Tongue (tissue), 2 donors: ENCODE data around the gene PHETA1. TPM values are rescaled to one million over a fixed set of nuclear protein-coding genes. Genes with fewer than 3 reads are reported as not detected.

Experiments used
- DNase-seq: peaks from one replicate; pipeline ENCODE4 v3.0.0-alpha.2; 2015
- total RNA-seq: library from RNA; depleted of rRNA; stranded (reverse); fragments of >200 nt; gene quantifications from one replicate; pipeline ENCODE4 v1.2.3, GENCODE V29; 2014

Gene PHETA1
- total RNA-seq, 1 donor from 2014 or later, result 4.5 TPM

DNA sequence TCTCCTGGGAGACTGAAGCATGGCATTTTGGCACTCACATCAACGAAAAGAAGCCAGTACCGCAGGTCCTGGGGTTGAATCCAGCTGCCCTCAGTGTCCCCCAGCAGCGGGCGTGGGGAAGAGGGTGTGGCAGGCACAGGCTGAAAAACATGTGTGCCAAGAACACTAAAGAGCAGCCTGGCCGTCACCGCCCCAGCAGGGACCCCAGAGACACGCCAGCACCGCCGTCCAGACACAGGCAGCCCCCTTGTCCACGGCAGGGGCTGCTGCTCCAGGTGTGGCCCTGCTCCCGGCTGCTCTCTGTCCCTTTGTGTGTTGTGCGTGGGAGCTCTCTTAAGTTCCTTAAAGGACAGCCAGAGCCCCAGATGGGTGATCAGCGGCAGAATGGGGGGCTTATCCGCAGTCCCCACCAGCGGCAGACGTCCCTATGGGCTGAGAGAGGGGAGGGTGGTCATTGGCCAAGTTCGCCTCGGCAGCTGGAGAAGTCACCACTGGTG, 556 bp downstream of the PHETA1 start:
- DNase-seq, result peak; percentile 33

DNA sequence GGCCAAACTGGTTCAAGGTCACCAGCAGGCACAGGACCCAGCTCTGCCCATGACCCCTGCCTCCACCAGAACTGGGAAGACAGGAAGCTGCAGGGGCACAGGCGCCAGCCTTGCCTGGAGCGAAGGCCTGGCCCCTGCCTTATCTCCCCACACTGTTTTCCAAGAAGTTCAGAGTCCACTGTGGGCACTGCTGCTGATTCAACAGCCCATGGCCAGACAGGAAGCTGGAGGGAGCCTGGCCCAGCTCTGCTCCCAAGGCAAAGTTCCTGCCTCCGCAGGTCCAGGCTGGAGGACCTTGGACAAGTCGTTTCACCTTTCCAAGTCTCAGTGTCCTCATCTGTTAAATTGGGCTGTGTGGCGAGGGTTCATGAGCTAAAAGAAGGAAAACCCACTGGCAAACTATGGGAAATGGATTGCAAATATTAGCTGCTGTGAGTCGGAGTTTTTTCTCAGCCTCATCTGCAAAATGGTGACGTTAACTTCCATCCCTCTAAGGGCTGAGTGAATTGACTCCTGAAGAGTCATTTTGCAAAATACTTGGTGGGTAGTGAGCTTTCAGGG, 1.2 kb downstream of the PHETA1 start:
- DNase-seq, result no peak

DNA sequence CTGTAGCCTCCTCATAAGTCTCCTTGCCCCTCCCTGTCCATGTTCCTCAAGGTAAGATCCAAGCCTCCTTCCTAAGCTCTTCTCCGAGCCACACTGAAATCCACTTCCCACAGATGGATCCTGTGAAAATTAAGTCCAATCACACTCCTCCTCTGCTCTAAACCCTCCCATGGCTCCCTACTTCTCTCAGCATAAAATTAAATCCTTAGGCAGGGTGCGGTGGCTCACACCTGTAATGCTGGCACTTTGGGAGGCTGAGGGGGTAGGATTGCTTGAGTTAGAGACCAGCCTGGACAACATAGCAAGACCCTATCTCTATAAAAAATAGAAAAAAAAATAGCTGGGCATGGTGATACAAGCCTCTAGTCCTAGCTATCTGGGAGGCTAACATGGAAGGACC, 2.3 kb downstream of the PHETA1 start:
- no peak for DNase-seq

DNA sequence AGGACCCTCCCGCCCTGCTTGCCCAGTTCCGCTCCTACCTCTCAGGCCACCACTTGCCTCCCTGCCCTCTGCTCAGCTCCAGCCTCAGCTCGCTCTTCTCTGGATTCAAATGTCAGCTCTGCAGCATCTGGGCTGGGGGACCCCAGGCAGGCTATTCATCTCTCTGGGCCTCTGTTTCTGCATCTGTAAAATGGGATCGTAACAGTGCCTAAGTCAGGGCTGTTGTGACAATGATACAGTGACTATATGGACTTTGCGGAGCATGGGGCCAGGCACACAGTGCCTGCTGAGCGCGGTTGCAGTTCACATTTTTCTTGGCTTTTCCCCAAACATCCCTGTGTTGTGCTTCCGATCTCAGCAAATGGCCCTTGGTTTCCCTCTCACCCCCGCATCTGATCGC, 2.8 kb downstream of the PHETA1 start:
- DNase-seq, result no peak

DNA sequence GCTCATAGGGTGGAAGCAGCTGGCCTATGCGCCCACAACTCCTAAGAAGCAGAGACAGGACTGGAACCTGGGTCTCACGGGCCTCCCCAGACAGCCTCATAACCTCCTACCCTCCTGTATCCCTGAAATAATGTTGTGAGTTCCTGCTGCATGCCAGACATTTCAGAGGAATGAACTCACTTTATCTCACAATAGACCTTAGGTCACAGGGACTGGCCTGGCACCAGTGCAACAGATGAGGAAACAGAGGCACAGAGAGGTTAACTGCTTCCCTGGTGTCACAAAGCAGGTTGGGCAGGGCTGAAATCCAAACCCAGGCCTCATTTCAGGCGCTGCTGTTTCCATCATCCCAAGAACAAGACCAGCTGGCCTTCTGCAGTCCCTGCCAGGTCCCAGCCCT, 5.3 kb downstream of the PHETA1 start:
- DNase-seq, result no peak

DNA sequence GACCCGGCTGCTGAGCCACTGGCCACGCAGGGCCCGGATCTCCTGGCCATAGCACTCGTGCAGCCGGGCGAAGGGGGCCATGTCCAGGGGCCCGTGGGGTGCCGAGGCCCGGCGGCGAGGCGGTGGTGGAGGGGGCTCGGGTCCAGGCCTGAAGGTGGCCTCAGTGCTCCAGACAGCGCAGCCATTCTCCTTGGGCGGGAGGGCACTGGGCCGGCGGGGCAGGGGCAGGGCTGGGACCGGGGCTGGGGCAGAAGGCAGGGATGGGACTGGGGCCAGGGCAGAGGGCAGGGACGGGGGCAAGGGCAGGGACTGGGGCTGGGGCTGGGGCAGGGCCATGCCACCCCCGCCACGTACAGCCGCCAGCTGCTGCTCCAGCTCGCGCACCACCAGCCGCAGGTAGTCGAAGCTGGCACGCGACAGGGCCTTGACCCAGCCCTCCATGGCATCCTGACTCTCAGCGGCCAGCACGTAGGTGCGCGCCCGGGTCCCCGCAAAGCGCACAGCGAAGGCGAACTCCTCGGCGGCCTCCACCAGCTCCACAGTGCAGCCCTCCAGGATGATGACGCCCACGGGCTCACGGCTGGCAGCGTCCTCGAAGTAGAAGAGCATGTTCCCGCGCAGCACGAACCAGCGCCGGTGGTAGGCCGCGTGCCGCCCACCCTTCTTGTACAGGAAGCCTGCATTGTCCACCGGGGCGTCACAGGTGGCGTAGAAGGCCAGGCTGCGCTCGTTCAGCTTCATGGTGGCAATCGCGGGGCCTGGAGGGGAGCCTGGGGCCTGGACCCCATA, 6.0 kb downstream of the PHETA1 start:
- no peak for DNase-seq

DNA sequence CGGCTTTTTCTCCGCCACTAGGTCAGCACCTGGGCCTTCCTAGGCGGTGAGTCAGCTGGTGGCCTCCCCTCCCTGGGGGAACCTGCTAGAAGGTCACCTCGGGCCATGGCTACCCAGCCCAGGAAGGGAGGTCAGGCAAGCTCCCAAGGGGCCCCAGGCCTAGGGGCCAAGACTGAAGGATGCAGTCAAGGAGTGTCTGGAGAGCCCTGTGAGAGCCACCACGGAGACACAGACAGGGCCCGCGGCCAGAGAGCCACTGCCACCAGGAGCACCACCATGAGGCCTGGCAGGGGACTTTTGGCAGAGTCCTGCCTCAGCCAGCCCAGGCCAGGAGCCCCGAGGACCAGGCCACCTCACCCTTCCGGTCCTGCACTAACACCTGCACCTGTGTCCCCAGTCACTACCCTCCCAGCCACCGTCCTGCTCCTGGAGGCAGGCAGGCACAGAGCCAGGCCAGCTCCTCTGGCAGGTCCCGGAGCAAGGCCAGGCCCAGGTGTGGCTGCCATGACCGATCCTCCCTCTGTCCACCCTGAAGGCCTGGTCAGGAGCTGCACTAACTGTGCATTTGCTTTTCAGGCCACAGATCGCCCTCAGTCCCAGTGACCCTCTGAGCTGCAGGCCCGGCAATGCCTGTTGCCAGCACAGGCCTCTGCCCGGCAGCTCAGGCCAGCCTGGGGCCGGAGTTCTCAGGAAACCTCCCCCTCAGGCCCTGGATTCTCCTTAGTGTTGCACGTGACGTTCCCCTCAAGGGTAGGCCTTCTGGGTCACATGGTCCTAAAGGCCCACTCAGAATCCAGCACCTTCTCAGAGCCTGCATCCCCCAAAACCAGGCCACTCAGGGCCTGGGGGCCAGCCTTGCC, 6.9 kb downstream of the PHETA1 start:
- DNase-seq, result no peak

DNA sequence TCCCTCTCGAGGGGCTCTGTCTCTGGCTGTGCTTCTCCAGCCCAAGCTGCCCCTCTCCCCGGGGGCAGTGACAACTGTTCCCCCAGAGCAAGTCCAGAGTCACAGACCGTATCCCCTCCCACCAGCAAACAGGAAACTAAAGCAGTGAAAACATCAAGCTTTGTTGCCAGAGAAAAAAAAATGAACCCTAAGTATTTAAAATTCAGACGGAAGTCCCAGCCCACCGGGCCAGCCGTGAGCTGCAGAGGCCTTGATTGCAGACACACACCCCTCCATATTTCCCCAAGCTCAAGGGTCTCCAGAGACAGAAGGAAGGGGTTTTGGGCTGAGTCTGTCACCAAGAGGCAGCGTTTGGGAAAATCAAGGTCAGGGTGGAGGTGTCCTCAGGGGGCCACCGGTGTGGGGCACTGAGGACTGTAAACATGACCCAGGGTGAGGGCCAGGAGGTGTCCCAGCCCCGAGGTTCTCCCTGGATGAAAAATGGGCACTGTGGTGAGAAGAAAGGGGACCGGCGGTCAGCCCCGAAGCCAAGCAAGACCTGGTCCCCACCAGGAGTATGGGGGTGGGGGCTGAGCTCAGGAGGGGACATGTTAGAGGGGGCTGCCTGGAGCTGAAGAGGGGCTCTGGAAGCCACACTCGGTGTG, 7.7 kb downstream of the PHETA1 start:
- DNase-seq, result no peak

DNA sequence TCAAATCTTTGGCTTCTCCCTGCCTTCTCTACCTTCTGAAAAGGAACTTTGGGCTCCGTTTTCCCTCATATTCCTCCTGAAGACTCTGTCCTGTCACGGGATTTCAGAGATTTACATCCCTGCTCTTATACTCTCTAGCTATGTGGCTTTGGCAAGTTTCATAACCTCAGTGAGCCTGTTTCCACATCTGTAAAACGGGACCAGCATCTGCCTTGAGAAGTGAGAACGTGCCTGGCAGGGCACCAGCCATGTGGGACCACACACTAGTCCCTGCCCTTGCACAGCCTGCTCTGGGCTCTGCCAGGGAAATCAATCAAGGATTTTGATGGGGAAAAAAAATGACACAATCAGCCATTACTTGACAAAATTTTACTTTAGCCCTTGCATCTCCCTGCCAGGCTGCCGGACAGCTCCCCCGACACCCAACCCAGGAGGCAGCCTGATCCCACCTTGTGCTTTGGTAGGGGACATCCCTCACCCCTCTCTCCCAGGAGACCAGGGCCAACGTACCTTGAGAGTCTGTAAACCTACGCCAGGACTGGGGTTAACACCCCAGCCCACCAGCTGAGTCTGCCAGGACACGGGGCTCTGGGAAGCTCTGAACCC, 8.5 kb downstream of the PHETA1 start:
- DNase-seq, result no peak

DNA sequence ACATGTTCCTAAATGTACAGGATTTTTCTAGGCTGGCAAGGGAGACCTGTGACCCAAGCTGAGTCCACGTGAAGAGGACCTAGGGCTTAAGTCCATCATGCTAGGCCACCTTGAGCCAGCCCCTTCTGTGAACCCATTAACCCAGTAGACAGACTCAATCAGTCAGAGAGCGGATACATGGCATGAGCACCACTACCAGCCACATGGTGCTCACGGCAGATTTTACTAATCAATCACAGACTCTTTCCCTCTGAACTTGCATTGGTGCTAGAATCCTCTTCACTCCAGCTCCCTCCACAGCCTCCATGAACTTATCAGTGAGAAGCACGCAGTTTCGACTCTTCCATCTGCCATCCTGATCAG, 9.0 kb downstream of the PHETA1 start:
- DNase-seq, result no peak

DNA sequence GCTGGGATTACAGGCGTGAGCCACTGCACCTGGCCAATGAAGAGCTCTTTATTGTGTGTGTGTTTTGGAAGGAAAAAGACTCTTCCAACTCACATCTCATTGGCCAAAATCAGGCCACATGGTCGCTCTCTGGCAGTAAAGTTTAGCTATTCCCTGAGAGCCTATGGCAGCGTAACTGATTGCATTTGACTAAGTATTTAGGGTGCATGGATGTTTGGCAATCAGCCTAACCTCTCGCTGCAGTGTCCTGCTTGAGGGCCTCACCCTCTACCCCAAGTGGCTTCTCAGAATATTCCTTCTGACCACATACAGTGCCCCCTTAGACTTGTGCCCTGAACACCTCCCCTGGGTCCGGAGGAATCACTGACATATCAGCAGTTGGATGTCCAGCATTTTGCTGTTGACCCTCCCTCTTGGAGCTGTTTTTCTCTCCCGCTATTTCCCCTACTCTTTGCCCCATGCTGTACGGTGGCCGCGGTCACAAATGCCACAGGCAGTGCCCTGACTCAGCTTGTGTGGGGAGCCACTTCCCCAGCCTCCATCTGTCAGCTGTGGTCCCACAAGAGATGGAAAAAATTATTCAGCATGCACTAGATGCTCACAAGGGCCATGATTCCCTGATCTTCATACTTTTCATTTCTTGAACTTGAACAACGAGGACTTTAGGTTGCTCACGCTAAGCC, 9.5 kb downstream of the PHETA1 start:
- peak; percentile 14 for DNase-seq

DNA sequence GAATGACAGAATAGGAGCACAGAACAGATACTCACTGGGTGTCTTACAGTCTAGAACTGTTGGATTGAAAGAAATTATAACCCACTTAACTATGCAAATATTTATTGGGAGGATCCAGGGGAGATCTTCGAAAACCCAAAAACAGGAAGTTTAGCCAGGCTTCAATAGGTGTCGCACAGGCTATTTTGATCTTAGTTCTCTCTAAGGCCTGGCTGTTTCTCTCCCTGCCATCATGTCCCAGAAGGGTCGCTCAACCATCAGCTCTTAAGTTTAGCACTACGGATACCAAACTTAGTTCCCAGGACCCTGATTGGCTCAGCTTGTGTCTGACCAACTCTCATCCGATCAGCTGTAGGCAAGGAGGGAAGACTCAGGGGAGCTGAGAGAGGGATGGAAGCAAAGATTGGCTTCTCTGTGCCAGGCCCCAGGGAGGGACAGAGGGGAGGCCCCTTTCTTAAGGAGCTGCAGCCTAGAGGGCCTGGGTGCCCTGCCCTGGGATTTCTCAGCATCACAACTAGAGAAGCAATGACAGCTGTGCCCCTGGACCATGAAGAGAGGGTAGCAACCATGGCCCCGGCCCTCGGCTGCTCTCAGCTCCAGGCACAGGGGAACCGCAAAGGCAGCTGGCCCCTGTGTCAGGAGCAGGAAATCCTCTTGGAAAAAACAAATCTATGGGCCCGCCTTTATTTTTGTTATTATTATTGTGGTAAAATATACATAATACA, 13.5 kb downstream of the PHETA1 start:
- DNase-seq, result no peak

DNA sequence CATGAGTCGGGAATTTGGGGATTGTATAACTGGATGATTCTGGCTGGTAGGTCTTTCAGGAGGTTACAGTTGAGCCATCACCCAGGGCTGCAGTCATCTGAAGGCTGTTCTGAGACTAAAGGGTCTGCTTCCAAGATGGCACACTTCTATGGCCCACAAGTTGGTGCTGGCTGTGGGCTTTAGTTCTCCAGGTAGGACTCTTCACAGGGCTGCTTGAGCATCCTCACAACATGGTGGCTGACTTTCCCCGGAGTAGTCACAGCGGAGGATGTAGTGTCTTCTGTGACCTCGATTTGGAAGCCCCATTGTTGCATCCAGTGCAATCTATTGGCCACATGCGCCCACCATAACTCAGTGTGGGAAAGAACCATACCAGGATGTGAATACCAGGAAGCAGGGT, 14.4 kb downstream of the PHETA1 start:
- DNase-seq, result no peak

DNA sequence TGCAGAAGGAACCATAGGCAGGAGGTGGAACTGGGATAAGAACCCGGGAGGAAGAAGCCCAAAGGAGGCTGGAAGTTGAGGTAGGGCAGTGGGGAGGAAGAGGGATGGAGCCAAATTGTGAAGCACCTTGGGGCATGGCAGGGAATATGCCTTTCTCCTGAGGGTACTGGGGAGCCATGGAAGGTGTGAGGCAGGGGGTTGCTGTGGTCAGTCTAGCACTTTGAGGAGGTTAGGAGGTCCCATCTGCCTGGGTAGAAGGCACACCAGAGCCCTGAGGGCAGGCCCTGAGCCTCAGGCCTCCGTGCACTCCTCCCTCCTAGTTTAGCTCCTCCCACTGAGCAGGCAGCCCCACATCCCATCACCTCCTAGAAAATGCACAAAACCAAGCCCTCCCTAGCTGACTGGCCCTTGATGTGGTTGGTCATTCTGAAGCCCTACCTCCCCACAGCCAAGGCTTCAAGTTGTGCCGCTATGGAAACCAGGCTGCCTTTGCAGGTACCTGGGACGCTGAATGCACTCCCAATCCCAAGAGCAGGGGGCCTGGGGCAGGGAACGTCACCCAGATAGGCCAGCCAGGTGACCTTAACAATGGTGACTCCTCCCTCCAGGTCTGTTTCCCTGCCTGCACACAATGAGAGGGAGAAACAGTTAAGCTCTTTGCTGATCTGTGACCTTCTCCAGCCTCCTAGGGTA, 15.1 kb downstream of the PHETA1 start:
- no peak for DNase-seq

DNA sequence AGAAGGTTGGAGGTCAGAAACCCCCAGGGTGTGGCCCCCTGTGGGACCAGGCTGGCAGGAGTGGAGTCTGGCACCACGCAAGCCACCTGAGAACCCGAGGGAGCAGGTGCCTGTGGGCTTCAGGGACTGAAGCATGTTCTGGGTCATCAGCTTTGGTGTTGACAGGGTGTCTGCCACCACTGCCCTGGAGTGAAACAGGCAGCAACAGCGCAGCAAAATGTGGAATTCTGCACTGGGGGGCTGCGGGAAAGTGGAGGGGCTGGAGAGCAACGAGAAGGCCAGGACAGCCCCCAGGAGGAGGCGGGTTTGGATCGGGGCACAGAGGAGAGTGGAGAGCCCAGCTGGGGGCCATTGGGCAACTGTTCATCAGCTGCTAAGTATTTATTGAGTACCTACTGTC, 15.9 kb downstream of the PHETA1 start:
- no peak for DNase-seq

DNA sequence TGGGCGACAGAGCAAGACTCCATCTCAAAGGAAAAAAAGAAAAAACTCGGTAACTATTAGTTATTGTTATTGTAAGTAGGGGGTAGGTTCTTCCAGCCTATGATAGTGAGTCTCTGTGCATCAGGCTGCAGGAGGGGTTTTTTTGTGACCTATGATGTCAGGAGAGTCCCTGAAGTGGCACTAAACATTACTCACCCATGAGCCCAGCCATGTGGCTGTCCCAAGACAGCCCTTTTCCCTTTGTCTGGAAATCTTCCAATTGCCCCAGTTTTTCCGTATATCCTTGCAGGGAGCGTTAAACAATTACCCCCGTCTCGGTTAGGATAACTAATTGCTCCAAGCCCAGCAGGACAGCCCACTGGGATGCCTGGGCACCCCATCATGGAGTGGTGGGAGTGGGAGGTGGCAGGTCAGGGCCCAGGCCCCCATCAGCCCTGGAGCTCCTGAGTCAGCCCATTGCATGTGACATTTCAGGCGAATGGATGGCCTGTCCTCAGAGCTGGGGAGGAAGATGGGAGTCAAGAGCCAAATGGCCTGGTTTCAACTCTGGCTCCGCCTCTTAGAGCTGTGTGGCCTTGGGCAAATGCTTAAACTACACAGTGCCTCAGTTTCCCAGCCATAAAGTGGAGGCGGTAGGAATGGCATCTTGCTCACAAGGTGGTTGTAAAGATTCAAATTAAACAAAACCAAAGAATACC, 16.4 kb downstream of the PHETA1 start:
- DNase-seq, result no peak

DNA sequence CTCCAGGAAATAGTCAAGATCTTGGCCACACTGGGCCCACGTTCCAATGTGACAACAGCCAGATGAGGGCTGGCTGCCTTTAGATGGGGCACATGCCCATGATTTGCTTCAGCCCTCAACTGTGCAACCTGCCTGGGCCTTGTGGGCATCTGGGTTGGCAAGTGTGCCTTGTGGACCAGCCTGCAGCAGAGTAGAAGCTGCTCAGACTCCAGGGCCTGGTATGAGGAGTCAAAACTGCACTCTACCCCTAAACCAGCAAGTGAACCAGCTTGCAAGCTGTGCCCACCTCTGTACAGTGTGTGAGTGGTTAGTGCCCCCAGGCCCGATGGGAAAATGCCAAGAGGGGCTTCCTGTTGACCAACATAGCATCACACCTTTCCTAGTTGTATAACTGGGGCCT, 17.9 kb downstream of the PHETA1 start:
- no peak for DNase-seq

DNA sequence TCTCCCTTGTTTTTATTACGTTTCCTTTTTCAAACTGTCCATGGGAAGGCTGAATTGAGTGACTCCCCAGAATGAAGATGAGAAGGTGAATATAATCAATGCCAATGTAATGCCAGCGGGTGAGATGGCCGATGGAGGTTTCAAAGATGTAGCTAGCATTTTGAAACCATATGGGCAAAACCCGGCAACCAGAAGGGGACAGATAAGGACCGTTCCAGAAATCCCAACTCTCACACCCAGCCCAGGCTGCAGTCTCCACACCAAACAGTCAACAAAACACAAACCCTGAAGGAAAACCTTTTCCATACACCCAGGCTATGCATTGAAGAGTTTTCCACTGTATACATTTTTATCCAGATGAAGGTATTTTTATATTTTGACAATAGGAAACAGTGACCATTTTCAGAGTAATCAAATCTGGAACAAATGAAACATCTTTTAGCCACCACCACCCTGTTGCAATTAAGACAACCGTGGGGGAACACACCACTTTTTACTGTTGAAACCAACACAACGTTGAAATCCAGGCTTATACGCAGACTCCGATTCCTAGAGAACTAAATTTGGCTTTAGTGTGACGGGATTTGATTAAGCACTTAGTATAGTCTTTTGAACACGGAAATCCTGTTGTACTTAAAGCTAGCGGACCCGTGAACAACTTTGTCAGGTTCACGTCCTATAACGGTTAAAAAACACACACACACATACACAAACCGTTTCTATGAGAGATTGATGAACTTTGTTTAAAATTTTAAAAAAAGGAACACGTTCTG, 19.0 kb downstream of the PHETA1 start:
- no peak for DNase-seq
